Mesenchymal stem cell (in vitro differentiated cells and primary cell): ENCODE measurements around the gene UPP2.

Experiments
- DNase-seq: peaks from one replicate; pipeline ENCODE4 v3.0.0-alpha.2; 2013
- H2AFZ ChIP-seq: one replicate; pipeline ENCODE4 v1.6.1; 2013; ENCODE audit warnings: low read depth, mild to moderate bottlenecking, control low read depth, inconsistent platforms, low read length, moderate library complexity
- H2AK5ac ChIP-seq: 2 replicates; pipeline ENCODE4 v1.6.1; 2013; ENCODE audit warnings: low read length, moderate library complexity, mild to moderate bottlenecking, inconsistent platforms; ENCODE audit not compliant: severe bottlenecking
- H2BK120ac ChIP-seq: one replicate; pipeline ENCODE4 v1.6.1; 2013; ENCODE audit warnings: low read depth, mild to moderate bottlenecking, inconsistent platforms, low read length, moderate library complexity
- H2BK12ac ChIP-seq, 2 experiments: one replicate each; pipeline ENCODE4 v1.6.1; 2013; ENCODE audit warnings: inconsistent platforms in 2 of 2, low read length in 2 of 2, mild to moderate bottlenecking in 2 of 2, moderate library complexity in 2 of 2, control low read depth in 1 of 2
- H2BK15ac ChIP-seq: one replicate; pipeline ENCODE4 v1.6.1; 2013; ENCODE audit warnings: mild to moderate bottlenecking, low read depth, inconsistent platforms; ENCODE audit not compliant: poor library complexity, severe bottlenecking
- H2BK5ac ChIP-seq: 2 replicates; pipeline ENCODE4 v1.6.1; 2013; ENCODE audit warnings: low read depth, mild to moderate bottlenecking, low read length, control low read depth, inconsistent platforms; ENCODE audit not compliant: poor library complexity, severe bottlenecking
- H3K14ac ChIP-seq, 2 experiments: one replicate each; pipeline ENCODE4 v1.6.1; 2013; ENCODE audit warnings: inconsistent platforms in 2 of 2, low read length in 2 of 2, control low read depth in 1 of 2, mild to moderate bottlenecking in 1 of 2, moderate library complexity in 1 of 2
- H3K18ac ChIP-seq, 2 experiments: one replicate each; pipeline ENCODE4 v1.6.1; 2013; ENCODE audit warnings: inconsistent platforms in 2 of 2, low read length in 2 of 2, control low read depth in 1 of 2, low read depth in 1 of 2, mild to moderate bottlenecking in 1 of 2
- H3K23ac ChIP-seq, 2 experiments: one replicate each; pipeline ENCODE4 v1.6.1; 2013; ENCODE audit warnings: inconsistent platforms in 2 of 2, low read length in 2 of 2, mild to moderate bottlenecking in 2 of 2, moderate library complexity in 2 of 2, control low read depth in 1 of 2
- H3K27ac ChIP-seq: 2 replicates; pipeline ENCODE4 v1.5.1; 2013; ENCODE audit warnings: mild to moderate bottlenecking, moderate library complexity, low read length, control low read depth, inconsistent platforms; ENCODE audit not compliant: poor library complexity, severe bottlenecking
- H3K27me3 ChIP-seq, 2 experiments: 2 replicates each; pipeline versions ENCODE4 v1.6.1 to v1.7.0; 2013; ENCODE audit warnings: low read length in 2 of 2, mild to moderate bottlenecking in 2 of 2, moderate library complexity in 2 of 2, control low read depth in 1 of 2, inconsistent platforms in 1 of 2; ENCODE audit not compliant: control insufficient read depth in 1 of 2, insufficient read depth in 1 of 2
- H3K36me3 ChIP-seq, 2 experiments: 2 replicates each; pipeline versions ENCODE4 v1.6.1 to v1.7.0; 2013; ENCODE audit warnings: low read length in 2 of 2, control low read depth in 1 of 2, inconsistent platforms in 1 of 2, low read depth in 1 of 2, mild to moderate bottlenecking in 1 of 2; ENCODE audit not compliant: insufficient read depth in 2 of 2, control insufficient read depth in 1 of 2
- H3K4ac ChIP-seq, 2 experiments: one replicate each; pipeline ENCODE4 v1.6.1; 2013; ENCODE audit warnings: inconsistent platforms in 2 of 2, low read length in 2 of 2, mild to moderate bottlenecking in 2 of 2, moderate library complexity in 2 of 2, control low read depth in 1 of 2, low read depth in 1 of 2
- H3K4me1 ChIP-seq: 2 replicates; pipeline ENCODE4 v1.6.1; 2013; ENCODE audit warnings: low read depth, low read length, control low read depth; ENCODE audit not compliant: control insufficient read depth, insufficient read depth
- H3K4me2 ChIP-seq: 2 replicates; pipeline ENCODE4 v1.6.1; 2013; ENCODE audit warnings: low read length, mild to moderate bottlenecking, inconsistent platforms; ENCODE audit not compliant: poor library complexity, severe bottlenecking
- H3K4me3 ChIP-seq, 2 experiments: 2 replicates each; pipeline versions ENCODE4 v1.5.1 to v1.7.0; 2013; ENCODE audit warnings: low read length in 2 of 2, mild to moderate bottlenecking in 2 of 2, control low read depth in 1 of 2, low read depth in 1 of 2; ENCODE audit not compliant: insufficient read depth in 1 of 2
- H3K79me1 ChIP-seq: replicated peaks from 2 replicates; pipeline ENCODE4 v1.6.1; 2013; ENCODE audit warnings: mild to moderate bottlenecking, control low read depth, low read length, inconsistent platforms; ENCODE audit not compliant: poor library complexity, severe bottlenecking
- H3K9ac ChIP-seq: 2 replicates; pipeline ENCODE4 v1.7.0; 2013; ENCODE audit warnings: mild to moderate bottlenecking, low read length, moderate library complexity
- H3K9me3 ChIP-seq: 2 replicates; pipeline ENCODE4 v1.7.0; 2013; ENCODE audit warnings: mild to moderate bottlenecking, low read length; ENCODE audit not compliant: control insufficient read depth
- H4K8ac ChIP-seq: one replicate; pipeline ENCODE4 v1.6.1; 2013; ENCODE audit warnings: inconsistent platforms, mild to moderate bottlenecking, low read length, moderate library complexity
- H4K91ac ChIP-seq: one replicate; pipeline ENCODE4 v1.6.1; 2013; ENCODE audit warnings: mild to moderate bottlenecking, low read length, inconsistent platforms
- WGBS: methylation state at CpG from one replicate; pipeline ENCODE4 v1.1.7; 2013; ENCODE audit warnings: mixed read lengths; 5-methylcytosine and 5-hydroxymethylcytosine counted together

UPP2 gene

DNA sequence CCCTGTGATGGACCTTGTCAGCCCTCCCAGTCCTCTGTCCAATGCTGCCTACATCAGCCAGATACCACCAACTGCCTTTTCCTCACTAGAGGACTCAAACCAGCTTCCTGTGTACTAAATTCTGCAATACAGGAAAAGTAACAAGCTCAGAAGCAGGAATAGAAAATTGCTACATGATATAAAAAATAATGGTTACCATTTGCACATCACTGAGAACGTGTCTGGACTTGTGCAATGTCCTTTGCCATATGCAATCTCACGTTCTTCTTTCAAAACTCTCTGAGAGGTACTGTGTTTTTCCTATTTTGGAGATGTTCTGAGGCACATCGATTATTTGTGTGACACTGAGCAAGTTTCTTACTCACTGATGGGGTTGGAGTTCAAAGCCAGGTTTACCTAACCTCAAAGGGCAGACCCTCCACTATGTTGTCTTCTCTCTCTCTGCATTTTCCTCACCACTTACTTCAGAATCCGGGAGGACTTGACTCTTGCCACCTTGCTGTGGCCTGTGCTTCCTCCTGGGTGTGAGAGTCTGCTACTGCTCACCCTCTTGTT lies 12.1 kb downstream of the UPP2 start:
- H3K36me3 ChIP-seq: no peaks in the 10 kb centered on the region
- 73% methylated on average over 4 of the region's 4 CpGs for WGBS

DNA sequence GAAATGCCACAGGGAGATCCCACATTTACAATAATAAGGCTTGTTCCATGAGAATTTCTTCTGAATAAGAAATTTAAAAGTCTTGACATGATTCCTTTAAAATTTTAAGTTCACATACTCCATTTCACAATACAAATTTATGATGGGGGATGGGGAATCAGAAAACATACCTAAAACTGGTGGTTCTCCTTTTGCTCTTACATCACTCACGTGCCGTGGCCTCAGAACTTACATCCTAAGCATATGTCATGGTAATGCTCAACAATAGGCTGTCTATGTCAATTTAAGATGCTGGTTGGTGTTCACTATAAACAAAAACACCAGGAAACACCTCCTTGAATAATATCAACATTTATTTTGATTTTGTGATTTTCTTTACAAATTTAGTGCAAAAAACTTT lies 12.8 kb downstream of the UPP2 start:
- Histone ChIP-seq H2AFZ (no peak overlapping the region), H3K36me3 (no peaks in the 10 kb centered on the region), H3K18ac (no peak overlapping the region), H3K4ac (no peak overlapping the region), H3K4me2 (no peak overlapping the region), H3K4me1 (no peaks in the 10 kb centered on the region), H2BK120ac (no peak overlapping the region), H2BK15ac (no peak overlapping the region), H4K8ac (no peak overlapping the region), H3K9me3 (peaks cover 4% of the 10 kb centered on the region), H3K23ac (no peak overlapping the region), H2BK5ac (no peak overlapping the region), H3K79me1 (no peaks in the 10 kb centered on the region), H2AK5ac (no peak overlapping the region), H3K4me3 (no peak overlapping the region), H3K27me3 (no peaks in the 10 kb centered on the region), H3K9ac (no peak overlapping the region), H3K27ac (no peak overlapping the region), H2BK12ac (no peak overlapping the region), H3K14ac (no peak overlapping the region), H4K91ac (no peak overlapping the region)
- DNase-seq: no peak
- 90% methylated on average over 2 of the region's 2 CpGs for WGBS

More for the DNA sequence above, 12.1 kb downstream of the UPP2 start:
- Histone ChIP-seq H3K4me3 (no peak overlapping the region), H3K27ac (no peak overlapping the region), H3K14ac (no peak overlapping the region), H2BK120ac (no peak overlapping the region), H3K79me1 (no peaks in the 10 kb centered on the region), H2BK12ac (no peak overlapping the region), H3K9ac (no peak overlapping the region), H4K91ac (no peak overlapping the region), H3K4ac (no peak overlapping the region), H3K4me1 (no peaks in the 10 kb centered on the region), H3K23ac (no peak overlapping the region), H4K8ac (no peak overlapping the region), H2BK15ac (no peak overlapping the region), H2AFZ (no peak overlapping the region), H3K18ac (no peak overlapping the region), H2AK5ac (no peak overlapping the region), H2BK5ac (no peak overlapping the region), H3K9me3 (peaks cover 4% of the 10 kb centered on the region), H3K4me2 (no peak overlapping the region), H3K27me3 (no peaks in the 10 kb centered on the region)
- DNase-seq: no peak

- WGBS: 75% methylated on average over 6 of the region's 6 CpGs
- H2AK5ac ChIP-seq: no peak overlapping the region
- H3K4me3 ChIP-seq: no peak overlapping the region
- H3K23ac ChIP-seq: no peak overlapping the region
- H3K9ac ChIP-seq: no peak overlapping the region
- no peak overlapping the region for H3K4me2 ChIP-seq
- H4K91ac ChIP-seq: no peak overlapping the region
- H3K27me3 ChIP-seq: no peaks in the 10 kb centered on the region
- H3K4ac ChIP-seq: no peak overlapping the region
- H2BK5ac ChIP-seq: no peak overlapping the region
- H2BK12ac ChIP-seq: no peak overlapping the region
- H4K8ac ChIP-seq: no peak overlapping the region
- no peak overlapping the region for H2BK15ac ChIP-seq
- no peak overlapping the region for H2BK120ac ChIP-seq
- no peak overlapping the region for H3K27ac ChIP-seq
- no peak overlapping the region for H3K18ac ChIP-seq
- H3K79me1 ChIP-seq: no peaks in the 10 kb centered on the region
- H3K36me3 ChIP-seq: no peaks in the 10 kb centered on the region
- DNase-seq: no peak
- H3K9me3 ChIP-seq: peaks cover 4% of the 10 kb centered on the region
- H3K4me1 ChIP-seq: no peaks in the 10 kb centered on the region
- no peak overlapping the region for H3K14ac ChIP-seq
- H2AFZ ChIP-seq: no peak overlapping the region
Observed at GRCh38 chr2:158115202-158115767, 13.6 kb downstream of the UPP2 start.

- Histone ChIP-seq H3K9ac (no peak overlapping the region), H3K4me3 (no peak overlapping the region), H2BK5ac (no peak overlapping the region), H3K27me3 (no peaks in the 10 kb centered on the region), H3K4me1 (no peaks in the 10 kb centered on the region), H4K91ac (no peak overlapping the region), H2BK120ac (no peak overlapping the region), H4K8ac (no peak overlapping the region), H3K4me2 (no peak overlapping the region), H2AFZ (no peak overlapping the region), H3K4ac (no peak overlapping the region), H3K9me3 (peaks cover 4% of the 10 kb centered on the region), H2AK5ac (no peak overlapping the region), H3K79me1 (no peaks in the 10 kb centered on the region), H2BK12ac (no peak overlapping the region), H3K18ac (no peak overlapping the region), H3K27ac (no peak overlapping the region), H3K23ac (no peak overlapping the region), H3K14ac (no peak overlapping the region), H3K36me3 (no peaks in the 10 kb centered on the region), H2BK15ac (no peak overlapping the region)
- WGBS: 100% methylated on average over 2 of the region's 3 CpGs
- no peak for DNase-seq
Observed at GRCh38 chr2:158116936-158117335, 15.3 kb downstream of the UPP2 start.
